ENCODE results near the gene COL23A1.

COL23A1 gene

GRCh38 chr5:178551468-178551867, 38.7 kb downstream of the COL23A1 start:
- DNase-seq = no peak

- peak; percentile 30 for DNase-seq
These were observed 39.1 kb downstream of the COL23A1 start for GRCh38 chr5:178551059-178551458.

- DNase-seq = no peak
These were observed 41.4 kb downstream of the COL23A1 start for GRCh38 chr5:178548746-178549145.

DNA sequence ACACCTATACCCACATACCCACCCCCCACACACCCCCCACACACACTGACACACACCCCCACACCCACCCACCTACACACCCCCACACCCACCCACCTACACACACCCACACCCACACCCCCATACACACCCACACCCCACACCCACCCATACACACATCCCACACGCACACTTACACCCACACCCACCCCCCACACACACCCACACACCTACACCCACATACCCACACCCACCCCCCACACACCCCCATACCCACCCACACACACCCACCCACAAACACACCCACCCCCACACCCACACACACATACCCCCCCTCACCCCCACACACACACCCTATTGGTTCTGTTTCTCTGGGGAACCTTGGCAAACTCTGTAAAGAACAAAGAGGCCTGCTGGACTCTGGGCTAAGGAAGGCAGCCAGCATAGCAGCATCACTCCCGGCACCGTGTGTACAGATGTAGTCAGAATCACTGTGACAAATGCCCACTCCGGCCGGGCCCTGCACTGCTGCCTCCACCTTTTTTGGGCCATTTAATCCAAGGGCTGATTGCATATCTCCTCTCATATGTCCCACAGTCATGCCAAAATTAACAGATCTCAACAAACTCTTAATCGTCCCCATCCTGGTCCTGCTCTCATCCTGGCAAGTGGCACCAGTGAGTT, 42.3 kb downstream of the COL23A1 start:
- DNase-seq = no peak

DNA sequence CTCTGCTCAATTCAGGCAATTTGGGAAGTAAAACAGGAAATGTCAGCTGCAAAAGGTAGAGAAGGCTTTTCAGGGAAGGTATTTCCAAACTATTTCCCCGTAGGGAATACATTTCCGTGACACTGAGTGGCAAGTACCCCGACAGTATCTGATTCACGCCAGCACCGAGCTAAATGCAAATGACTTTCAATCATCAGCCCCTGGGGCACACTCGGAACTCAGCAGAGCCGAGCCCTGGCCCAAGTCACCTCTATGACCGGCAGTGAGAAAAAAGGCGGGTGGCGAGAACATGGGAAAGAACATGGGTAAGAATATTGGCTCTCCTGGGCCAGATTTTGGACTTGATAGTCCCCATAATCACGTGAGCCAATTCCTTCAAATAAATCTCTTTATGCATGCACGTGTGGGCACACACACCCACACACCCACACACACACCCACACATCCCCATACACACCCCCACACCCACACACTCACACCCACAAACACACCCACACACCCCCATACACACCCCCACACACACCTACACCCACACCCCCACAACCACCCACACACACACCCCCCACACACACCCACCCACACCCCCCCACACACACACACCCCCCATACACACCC, 43.0 kb downstream of the COL23A1 start:
- DNase-seq = no peak

DNA sequence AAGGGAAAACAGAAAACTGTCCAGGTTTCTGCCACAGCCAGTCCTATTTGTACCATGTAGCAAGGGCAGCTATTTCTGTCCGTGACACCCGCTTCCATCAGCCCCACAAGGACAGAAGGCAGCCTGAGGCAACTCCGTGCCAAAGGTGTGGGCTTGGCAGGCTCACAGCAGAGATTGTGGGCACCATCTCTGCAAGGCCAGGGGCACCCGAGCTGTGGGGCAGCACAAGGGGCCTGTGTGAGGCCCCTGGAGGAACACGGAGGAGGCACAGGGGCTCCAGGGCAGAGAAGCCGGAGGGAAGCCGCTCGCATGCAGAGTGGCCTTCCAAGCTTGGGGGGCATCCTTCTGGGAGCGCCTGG, 43.5 kb downstream of the COL23A1 start:
- DNase-seq = no peak

GRCh38 chr5:178545941-178546674, 44.1 kb downstream of the COL23A1 start:
- no peak for DNase-seq

DNA sequence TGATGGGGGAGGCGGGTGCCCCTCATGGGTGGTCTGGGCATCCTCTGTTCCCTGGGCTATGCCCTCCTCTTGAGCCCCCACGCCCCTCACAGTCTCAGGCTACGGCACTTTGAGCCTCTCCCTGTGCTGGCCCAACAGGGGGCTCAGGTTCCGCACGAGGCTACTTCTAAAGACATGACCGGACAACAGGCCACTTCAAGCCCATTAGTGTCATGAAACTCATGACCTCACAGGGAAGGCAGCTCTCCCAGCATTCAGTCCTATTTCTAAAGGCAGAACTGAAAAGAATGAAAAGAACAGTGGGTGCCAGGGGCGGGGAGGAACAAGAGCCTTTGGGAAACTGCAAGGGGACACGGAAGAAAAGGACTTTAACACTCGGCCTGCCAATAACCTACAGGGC, 45.0 kb downstream of the COL23A1 start:
- no peak for DNase-seq

- DNase-seq = no peak
These were observed 45.9 kb downstream of the COL23A1 start for GRCh38 chr5:178544166-178544834.

- no peak for DNase-seq
These were observed 47.7 kb downstream of the COL23A1 start for GRCh38 chr5:178542455-178542854.

- no peak for DNase-seq
These were observed 49.7 kb downstream of the COL23A1 start for GRCh38 chr5:178540526-178540925.

GRCh38 chr5:178538741-178539229, 51.4 kb downstream of the COL23A1 start:
- no peak for DNase-seq

- DNase-seq = no peak
These were observed 52.5 kb downstream of the COL23A1 start for GRCh38 chr5:178537467-178538371.

DNA sequence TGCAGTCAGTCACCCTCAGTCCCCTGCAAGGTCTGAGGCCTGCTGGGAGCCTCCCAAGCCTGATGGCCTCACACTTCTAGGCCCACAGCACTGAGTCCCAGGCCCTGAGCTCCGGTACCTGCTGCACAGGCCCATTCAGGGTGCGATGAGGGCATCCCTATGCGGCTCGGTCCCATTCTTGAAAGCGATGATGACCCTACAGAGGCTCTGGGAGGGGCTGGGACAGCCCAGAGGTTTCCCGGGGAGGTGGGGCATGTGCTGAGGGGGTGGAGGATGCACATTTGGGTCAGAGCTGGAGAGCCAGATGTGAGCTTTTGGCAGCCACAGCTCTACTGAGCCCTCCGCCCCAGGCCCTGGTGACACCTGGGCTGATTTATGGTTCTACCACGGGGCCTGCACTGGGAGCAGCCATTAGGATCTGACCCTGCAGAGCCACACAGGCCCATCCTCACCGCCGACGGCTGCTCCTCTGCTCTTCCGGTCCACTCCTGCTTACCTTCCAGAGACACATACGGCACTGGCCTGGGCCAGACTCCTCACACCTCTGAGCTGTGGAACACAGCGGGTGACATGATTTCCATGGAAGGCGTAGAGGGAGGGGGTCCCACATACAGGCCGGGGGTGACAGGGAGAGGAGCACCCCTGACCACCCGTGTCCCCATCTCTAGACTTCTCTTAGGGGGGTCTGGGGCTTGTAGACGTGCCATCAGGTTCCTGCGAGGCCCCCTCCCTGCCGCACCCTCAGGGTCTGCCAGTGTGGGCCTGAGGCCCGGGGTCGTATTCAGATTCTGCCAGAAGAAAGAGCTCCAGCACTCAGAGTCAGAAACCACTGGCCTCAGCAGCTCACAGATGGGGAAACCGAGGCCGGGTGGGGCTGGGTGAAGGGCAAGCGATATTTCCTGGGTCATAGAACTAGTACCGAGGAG, 53.4 kb downstream of the COL23A1 start:
- no peak for DNase-seq

- no peak for DNase-seq
These were observed 54.7 kb downstream of the COL23A1 start for GRCh38 chr5:178535299-178536175.

DNA sequence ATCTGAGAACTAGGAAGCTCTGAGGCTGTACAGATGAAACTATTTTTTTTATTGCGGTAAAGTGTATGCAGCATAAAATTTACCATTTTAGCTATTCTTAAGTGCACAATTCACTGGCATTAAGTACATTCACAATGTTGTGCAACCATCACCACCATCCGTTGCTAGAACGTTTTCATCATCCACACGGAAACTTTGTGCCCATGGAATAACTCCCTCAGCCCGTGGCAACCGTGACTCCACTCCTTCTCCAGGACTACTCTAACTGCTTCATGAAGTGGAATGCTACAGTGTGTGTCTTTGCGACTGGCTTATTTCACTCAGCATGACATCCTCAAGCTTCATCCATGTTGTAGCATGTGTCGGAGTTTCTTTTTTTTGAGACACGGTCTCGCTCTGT, 57.1 kb downstream of the COL23A1 start:
- DNase-seq = no peak

DNA sequence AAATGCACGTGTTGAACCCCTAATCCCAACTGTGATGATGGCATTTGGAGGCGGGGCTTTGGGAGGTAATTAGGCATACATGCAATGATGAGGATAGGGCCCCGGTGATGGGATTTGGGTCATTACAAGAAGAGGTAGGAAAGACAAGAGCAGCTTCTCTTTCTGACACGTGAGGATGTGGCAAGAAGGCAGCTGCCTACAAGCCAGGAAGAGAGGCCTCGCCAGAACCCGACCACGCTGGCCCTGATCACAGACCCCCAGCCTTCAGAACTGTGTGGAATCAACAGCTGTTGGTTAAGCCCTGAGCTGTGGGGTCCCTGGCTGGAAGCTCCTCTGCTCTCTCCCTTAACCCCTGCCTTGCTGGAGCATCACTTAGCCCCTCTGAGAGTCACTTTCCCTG, 57.5 kb downstream of the COL23A1 start:
- no peak for DNase-seq

- DNase-seq = no peak
These were observed 58.0 kb downstream of the COL23A1 start for GRCh38 chr5:178532236-178532635.

- DNase-seq = no peak
These were observed 58.4 kb downstream of the COL23A1 start for GRCh38 chr5:178531786-178532185.

DNA sequence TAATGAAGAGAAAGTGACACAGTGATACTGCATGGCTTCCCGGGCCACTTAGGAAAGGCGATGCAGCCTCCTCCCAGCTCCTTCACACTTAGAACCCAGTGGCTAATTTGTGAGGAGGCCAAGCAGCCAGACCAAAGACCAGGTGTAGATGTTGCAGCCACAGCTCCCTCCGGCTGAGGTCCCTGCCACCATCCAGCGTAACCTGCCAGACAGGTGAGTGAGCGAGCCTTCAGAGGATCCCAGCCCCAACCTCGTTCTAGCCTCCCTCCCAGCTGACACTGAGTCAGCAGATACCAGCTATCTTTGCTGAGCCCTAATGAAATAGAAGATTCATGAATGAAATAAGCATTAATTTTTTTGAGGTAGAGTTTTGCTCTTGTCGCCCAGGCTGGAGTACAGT, 59.7 kb downstream of the COL23A1 start:
- no peak for DNase-seq
